Hepatocyte (in vitro differentiated cells): ENCODE results near the gene ANKRD28. TPM values are rescaled to one million over a fixed set of nuclear protein-coding genes. Genes with fewer than 3 reads are reported as not detected.

ENCODE experiments used
- DNase-seq: peaks from one replicate; pipeline ENCODE4 v3.0.0-alpha.2; 2016; ENCODE audit warnings: low spot score
- H2AFZ ChIP-seq: fragments of 200-600 bp; sonication (generic); 2 replicates; pipeline ENCODE4 v1.6.0; 2016; ENCODE audit warnings: antibody characterized with exemption, mild to moderate bottlenecking
- H3K27ac ChIP-seq: fragments of 200-600 bp; sonication (generic); 2 replicates; pipeline ENCODE4 v1.5.1; 2016; ENCODE audit warnings: mild to moderate bottlenecking
- H3K27me3 ChIP-seq: fragments of 200-600 bp; sonication (generic); 2 replicates; pipeline ENCODE4 v1.6.1; 2016
- H3K36me3 ChIP-seq: fragments of 200-600 bp; sonication (generic); replicated peaks from 2 replicates; pipeline ENCODE4 v1.5.1; 2016; ENCODE audit warnings: low read depth; ENCODE audit not compliant: insufficient read depth
- H3K4me1 ChIP-seq: fragments of 200-600 bp; sonication (generic); 2 replicates; pipeline ENCODE4 v1.5.1; 2016; ENCODE audit warnings: mild to moderate bottlenecking, moderate library complexity; ENCODE audit not compliant: insufficient read depth
- H3K4me2 ChIP-seq: fragments of 200-600 bp; sonication (generic); 2 replicates; pipeline ENCODE4 v1.6.0; 2016
- H3K4me3 ChIP-seq: fragments of 200-600 bp; sonication (generic); 2 replicates; pipeline ENCODE4 v1.5.1; 2016; ENCODE audit warnings: mild to moderate bottlenecking
- H3K79me2 ChIP-seq: fragments of 200-600 bp; sonication (generic); 2 replicates; pipeline ENCODE4 v1.6.0; 2017; ENCODE audit warnings: mild to moderate bottlenecking
- H3K9me2 ChIP-seq: fragments of 200-600 bp; sonication (generic); replicated peaks from 2 replicates; pipeline ENCODE4 v1.6.0; 2017; ENCODE audit warnings: mild to moderate bottlenecking; ENCODE audit not compliant: insufficient read depth
- H3K9me3 ChIP-seq: fragments of 200-600 bp; sonication (generic); 2 replicates; pipeline ENCODE4 v1.5.1; 2016; ENCODE audit warnings: low read depth, mild to moderate bottlenecking
- H4K20me1 ChIP-seq: fragments of 200-600 bp; sonication (generic); 2 replicates; pipeline ENCODE4 v1.6.0; 2016; ENCODE audit warnings: mild to moderate bottlenecking; ENCODE audit not compliant: insufficient read depth, poor library complexity, severe bottlenecking
- EZH2 ChIP-seq: fragments of 200-600 bp; sonication (generic); IDR thresholded peaks from 2 replicates; pipeline ENCODE4 v1.6.1; 2016; ENCODE audit warnings: antibody characterized with exemption, mild to moderate bottlenecking, borderline replicate concordance
- EZH2phosphoT487 ChIP-seq: fragments of 200-600 bp; sonication (generic); IDR thresholded peaks from one replicate; pipeline ENCODE4 v1.6.1; 2018; ENCODE audit warnings: antibody characterized with exemption, mild to moderate bottlenecking, low read depth, moderate library complexity; ENCODE audit not compliant: unreplicated experiment, severe bottlenecking
- WGBS: methylation state at CpG from one replicate; pipeline ENCODE4 v1.1.6; 2016; ENCODE audit warnings: low lambda C conversion rate; ENCODE audit errors: missing lambda C conversion rate; 5-methylcytosine and 5-hydroxymethylcytosine counted together
- polyA plus RNA-seq: library from polyadenylated mRNA; unstranded; fragments of >200 nt; fragmentation: Nextera tagmentation; extraction: Ambion mirVana; gene quantifications from 2 replicates; pipeline ENCODE4 v1.2.1, GENCODE V29; 2016
- total RNA-seq: library from RNA; depleted of rRNA; stranded (reverse); fragments of >200 nt; gene quantifications from 2 replicates; pipeline ENCODE4 v1.2.3, GENCODE V29; 2014
- TF ChIP-seq, protein P1 (sequence below): fragments of 200-600 bp; sonication (generic); IDR thresholded peaks from 2 replicates; pipeline ENCODE4 v1.5.1; 2016; ENCODE audit warnings: antibody characterized with exemption, mild to moderate bottlenecking; ENCODE audit not compliant: poor library complexity

Gene ANKRD28
- total and polyA plus RNA-seq, 2 experiments from 2014 or later: 12.3 to 40.6 TPM

DNA sequence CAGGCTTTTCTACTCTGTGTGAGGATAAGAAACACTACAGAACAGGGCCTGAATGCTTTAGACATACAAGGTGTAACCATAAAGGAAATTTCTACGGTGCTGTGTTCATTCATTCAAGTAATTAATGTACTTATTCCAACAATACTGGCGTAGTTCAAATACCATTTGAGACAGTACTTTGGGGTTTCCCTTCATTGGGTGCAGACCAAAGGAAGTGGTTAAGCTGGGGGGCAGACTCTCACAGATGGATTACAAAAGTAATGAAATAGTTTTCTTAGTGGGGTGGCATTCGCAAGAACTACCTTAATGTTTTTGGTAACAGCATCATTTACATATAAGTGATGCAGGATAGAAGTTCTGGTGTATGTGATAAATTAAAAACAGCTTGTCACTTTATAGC is 130.3 kb downstream of the ANKRD28 start:
- Histone ChIP-seq H2AFZ (no peak overlapping the region), H3K9me2 (no peaks in the 10 kb centered on the region), H3K79me2 (no peaks in the 10 kb centered on the region), H3K4me1 (no peaks in the 10 kb centered on the region), H3K27ac (no peak overlapping the region), H3K4me2 (no peak overlapping the region), H3K9me3 (no peaks in the 10 kb centered on the region), H3K4me3 (no peak overlapping the region), H3K36me3 (no peaks in the 10 kb centered on the region), H3K27me3 (no peaks in the 10 kb centered on the region), H4K20me1 (no peaks in the 10 kb centered on the region)
- no peak for DNase-seq
- WGBS: 97% methylated on average over 3 of the region's 3 CpGs
- TF ChIP-seq EZH2 (no peak), EZH2phosphoT487 (no peak)
- TF ChIP-seq, protein P1, sequence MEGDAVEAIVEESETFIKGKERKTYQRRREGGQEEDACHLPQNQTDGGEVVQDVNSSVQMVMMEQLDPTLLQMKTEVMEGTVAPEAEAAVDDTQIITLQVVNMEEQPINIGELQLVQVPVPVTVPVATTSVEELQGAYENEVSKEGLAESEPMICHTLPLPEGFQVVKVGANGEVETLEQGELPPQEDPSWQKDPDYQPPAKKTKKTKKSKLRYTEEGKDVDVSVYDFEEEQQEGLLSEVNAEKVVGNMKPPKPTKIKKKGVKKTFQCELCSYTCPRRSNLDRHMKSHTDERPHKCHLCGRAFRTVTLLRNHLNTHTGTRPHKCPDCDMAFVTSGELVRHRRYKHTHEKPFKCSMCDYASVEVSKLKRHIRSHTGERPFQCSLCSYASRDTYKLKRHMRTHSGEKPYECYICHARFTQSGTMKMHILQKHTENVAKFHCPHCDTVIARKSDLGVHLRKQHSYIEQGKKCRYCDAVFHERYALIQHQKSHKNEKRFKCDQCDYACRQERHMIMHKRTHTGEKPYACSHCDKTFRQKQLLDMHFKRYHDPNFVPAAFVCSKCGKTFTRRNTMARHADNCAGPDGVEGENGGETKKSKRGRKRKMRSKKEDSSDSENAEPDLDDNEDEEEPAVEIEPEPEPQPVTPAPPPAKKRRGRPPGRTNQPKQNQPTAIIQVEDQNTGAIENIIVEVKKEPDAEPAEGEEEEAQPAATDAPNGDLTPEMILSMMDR: no peak

DNA sequence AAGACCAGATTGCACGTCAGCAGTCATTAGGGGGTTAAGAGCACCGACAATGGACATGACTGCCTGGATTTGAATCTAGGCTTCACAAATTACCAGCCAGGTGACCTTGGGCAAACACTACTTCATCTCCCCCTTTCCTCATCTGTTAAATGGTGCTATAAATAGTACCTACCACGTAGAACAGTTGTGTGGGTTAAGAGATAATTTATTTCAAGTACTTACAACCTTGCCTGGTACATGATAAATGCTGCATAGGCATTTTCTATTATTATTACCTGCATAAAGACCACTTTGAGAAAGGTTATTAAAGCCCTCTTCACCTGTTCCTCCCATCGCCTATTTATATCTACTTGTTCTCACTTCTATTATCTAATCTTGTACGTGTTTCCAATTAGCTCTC is 131.5 kb downstream of the ANKRD28 start:
- TF ChIP-seq, protein P1: no peak
- TF ChIP-seq EZH2phosphoT487 (no peak), EZH2 (no peak)
- Histone ChIP-seq H3K4me2 (no peak overlapping the region), H3K4me1 (no peaks in the 10 kb centered on the region), H2AFZ (no peak overlapping the region), H3K36me3 (no peaks in the 10 kb centered on the region), H3K27me3 (no peaks in the 10 kb centered on the region), H3K79me2 (no peaks in the 10 kb centered on the region), H3K9me3 (no peaks in the 10 kb centered on the region), H3K27ac (no peak overlapping the region), H4K20me1 (no peaks in the 10 kb centered on the region), H3K4me3 (no peak overlapping the region), H3K9me2 (no peaks in the 10 kb centered on the region)
- 95% methylated on average over 5 of the region's 5 CpGs for WGBS
- DNase-seq: no peak

DNA sequence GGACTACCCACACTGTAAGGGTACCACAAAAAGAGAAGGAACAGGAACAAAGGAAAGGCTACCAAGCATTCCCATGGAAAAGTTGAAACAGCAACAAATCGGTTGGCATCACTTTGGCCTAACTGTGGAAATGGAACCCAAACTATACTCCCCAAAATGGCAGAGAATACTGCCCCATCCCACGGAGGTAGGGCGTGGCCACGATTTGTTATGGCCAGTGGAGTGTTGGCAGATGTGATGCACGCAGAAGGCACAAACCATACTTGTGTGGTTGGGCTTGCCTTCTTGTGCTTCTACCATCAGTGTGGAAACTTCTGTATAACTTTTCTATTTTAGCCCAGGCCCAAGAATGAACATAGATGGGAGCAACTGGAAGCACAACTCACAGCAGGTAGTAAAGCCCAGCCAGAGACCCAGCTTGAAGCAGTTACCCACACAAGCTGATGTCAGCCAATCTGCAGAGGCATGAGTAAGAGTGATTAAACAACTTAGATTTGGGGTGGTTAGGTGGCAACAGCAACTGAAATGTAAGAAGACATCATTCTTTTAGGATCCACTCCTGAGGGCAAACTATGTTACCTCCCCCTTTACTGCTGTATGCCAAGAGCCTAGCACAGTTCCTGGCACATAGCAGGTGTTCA is 132.1 kb downstream of the ANKRD28 start:
- Histone ChIP-seq H3K79me2 (no peaks in the 10 kb centered on the region), H3K9me3 (no peaks in the 10 kb centered on the region), H3K27me3 (no peaks in the 10 kb centered on the region), H4K20me1 (no peaks in the 10 kb centered on the region), H3K27ac (no peak overlapping the region), H2AFZ (no peak overlapping the region), H3K4me1 (no peaks in the 10 kb centered on the region), H3K9me2 (no peaks in the 10 kb centered on the region), H3K36me3 (no peaks in the 10 kb centered on the region), H3K4me2 (no peak overlapping the region), H3K4me3 (no peak overlapping the region)
- TF ChIP-seq, protein P1: no peak
- no peak for TF ChIP-seq EZH2
- TF ChIP-seq EZH2phosphoT487: no peak
- no peak for DNase-seq
- WGBS: 97% methylated on average over 5 of the region's 5 CpGs
